ENCODE measurements around the gene SFPQ. TPM values are rescaled to one million over a fixed set of nuclear protein-coding genes. Genes with fewer than 3 reads are reported as not detected.
"Not testable (repeated sequence)": the region's sequence is repeated elsewhere in the genome, so short reads cannot be mapped to it uniquely, and the experiment has no call there.

The SFPQ gene
- total RNA-seq, 3 donors from 2014 or later (not counting 1 experiment from before 2014, with no cell fraction given): 492 to 594 (median 558) TPM

DNA sequence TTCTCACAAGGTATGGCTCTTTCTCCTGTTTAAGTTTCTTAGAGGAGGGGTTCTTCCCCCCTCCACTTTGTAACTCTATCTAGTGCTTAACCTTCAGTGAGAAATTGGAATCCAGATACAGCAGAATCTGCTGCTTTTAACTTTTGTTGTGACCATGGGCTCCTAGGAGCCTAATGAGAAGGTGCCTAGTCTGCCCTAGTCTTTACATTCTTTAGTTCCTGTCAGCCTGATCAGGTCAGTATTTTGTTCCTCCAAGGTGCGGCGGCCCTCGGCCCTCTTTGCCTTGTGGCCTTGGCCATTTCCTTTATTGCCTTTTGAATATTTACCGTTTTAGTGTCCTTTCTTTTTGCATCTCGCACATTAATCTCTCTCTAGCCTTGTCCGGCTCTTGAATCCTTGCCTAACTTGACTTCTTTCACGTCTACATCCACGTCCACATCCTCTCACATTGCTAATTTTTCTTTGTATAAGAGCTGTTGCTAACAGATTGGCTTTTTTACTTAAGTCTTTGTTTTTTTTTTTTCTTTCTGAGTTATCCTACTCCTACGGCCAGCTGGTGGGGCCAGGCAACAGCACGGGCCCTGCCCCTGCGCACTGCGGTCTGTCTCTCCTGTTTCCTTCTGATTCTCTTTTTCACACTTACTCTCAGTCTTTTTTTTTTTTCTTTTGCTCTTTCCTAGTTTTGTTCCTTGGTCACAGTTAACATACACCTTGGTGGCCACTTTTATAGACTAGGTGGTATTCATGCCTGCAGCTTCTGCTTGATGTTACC is 49.0 kb downstream of the SFPQ start:
- intact Hi-C loops (cut with micrococcal nuclease): no loop called here
- Histone ChIP-seq H3K36me3 (ENCODE audit: control insufficient read depth, insufficient read depth, low read length) (no peaks in the 10 kb centered on the region), H3K27ac (ENCODE audit: low read length) (no peak overlapping the region), H3K9me3 (ENCODE audit: control insufficient read depth, insufficient read depth, low read length) (no peaks in the 10 kb centered on the region), H3K4me3 (ENCODE audit: low read length) (no peak overlapping the region), H3K4me1 (ENCODE audit: control insufficient read depth, insufficient read depth, low read length) (peaks cover 5% of the 10 kb centered on the region), H3K27me3 (ENCODE audit: control insufficient read depth, insufficient read depth, low read length) (no peaks in the 10 kb centered on the region)
- 95% methylated on average over 12 of the region's 12 CpGs for WGBS (ENCODE audit: insufficient coverage)
- Mint-ChIP-seq H3K4me1 (peaks cover 12% of the 10 kb centered on the region in 2 donors), H3K4me3 (no peak overlapping the region), H3K36me3 (no peaks in the 10 kb centered on the region), H3K27ac (no peak overlapping the region), H3K27me3 (ENCODE audit: low read depth in 2 of 2) (no peaks in the 10 kb centered on the region), H3K9me3 (no peaks in the 10 kb centered on the region)
- ATAC-seq (no peak), DNase-seq (no peak)
- TF ChIP-seq, protein P1, sequence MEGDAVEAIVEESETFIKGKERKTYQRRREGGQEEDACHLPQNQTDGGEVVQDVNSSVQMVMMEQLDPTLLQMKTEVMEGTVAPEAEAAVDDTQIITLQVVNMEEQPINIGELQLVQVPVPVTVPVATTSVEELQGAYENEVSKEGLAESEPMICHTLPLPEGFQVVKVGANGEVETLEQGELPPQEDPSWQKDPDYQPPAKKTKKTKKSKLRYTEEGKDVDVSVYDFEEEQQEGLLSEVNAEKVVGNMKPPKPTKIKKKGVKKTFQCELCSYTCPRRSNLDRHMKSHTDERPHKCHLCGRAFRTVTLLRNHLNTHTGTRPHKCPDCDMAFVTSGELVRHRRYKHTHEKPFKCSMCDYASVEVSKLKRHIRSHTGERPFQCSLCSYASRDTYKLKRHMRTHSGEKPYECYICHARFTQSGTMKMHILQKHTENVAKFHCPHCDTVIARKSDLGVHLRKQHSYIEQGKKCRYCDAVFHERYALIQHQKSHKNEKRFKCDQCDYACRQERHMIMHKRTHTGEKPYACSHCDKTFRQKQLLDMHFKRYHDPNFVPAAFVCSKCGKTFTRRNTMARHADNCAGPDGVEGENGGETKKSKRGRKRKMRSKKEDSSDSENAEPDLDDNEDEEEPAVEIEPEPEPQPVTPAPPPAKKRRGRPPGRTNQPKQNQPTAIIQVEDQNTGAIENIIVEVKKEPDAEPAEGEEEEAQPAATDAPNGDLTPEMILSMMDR (IDR thresholded peaks at IDR 0.05): no peak

DNA sequence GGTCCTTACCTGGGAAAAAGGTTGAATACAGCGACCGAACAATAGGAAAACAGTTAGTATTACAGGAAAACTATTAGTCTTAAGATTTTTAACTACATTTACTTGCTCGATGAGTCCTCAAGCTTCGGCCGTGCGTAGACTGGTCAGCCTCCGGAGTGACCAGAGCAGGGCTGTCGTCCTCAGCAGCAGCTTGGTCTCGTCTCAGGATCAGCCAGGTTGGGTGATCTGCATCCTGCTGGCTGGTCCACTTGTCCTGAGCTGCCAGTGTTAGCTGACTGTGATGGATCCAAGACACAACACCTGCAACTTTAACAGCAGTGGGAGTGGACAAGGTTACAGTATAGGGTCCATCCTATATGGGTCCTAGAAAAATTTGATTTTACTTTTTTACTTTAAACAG is 50.2 kb downstream of the SFPQ start:
- ATAC-seq; H3K36me3 ChIP-seq (ENCODE audit: control insufficient read depth, insufficient read depth, low read length); H3K9me3 Mint-ChIP-seq; H3K4me3 ChIP-seq (ENCODE audit: low read length); H3K27ac ChIP-seq (ENCODE audit: low read length); H3K27ac Mint-ChIP-seq; H3K9me3 ChIP-seq (ENCODE audit: control insufficient read depth, insufficient read depth, low read length); H3K4me1 ChIP-seq (ENCODE audit: control insufficient read depth, insufficient read depth, low read length); H3K4me3 Mint-ChIP-seq; H3K36me3 Mint-ChIP-seq; DNase-seq; H3K27me3 ChIP-seq (ENCODE audit: control insufficient read depth, insufficient read depth, low read length); H3K27me3 Mint-ChIP-seq (ENCODE audit: low read depth in 2 of 2); intact Hi-C loops (cut with micrococcal nuclease): not testable (repeated sequence)
- peaks cover 12% of the 10 kb centered on the region in 2 donors for H3K4me1 Mint-ChIP-seq
- WGBS (ENCODE audit: insufficient coverage): 95% methylated on average over 9 of the region's 9 CpGs

DNA sequence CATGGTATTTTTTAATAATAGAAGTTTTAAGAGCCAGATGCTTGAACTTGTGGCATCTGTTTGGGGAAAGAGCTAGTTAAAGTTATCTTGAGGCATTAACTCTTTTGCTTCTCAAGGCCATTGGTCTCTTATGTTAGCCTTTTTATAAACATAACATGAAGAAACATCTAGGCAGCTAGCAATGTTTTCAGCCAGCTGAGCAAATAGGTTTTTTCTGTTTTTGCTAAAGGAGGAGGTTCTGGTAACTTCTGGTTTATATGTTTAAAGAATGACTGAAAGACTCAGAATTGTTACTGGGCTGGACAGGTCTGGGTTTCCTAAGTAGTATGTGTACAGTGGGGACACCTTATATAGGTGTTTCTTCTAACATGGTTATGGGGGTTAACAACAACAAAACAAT is 50.7 kb downstream of the SFPQ start:
- H3K4me3 Mint-ChIP-seq; H3K36me3 ChIP-seq (ENCODE audit: control insufficient read depth, insufficient read depth, low read length); H3K4me1 ChIP-seq (ENCODE audit: control insufficient read depth, insufficient read depth, low read length); H3K27ac ChIP-seq (ENCODE audit: low read length); H3K27ac Mint-ChIP-seq; intact Hi-C loops (cut with micrococcal nuclease); H3K4me3 ChIP-seq (ENCODE audit: low read length); H3K9me3 ChIP-seq (ENCODE audit: control insufficient read depth, insufficient read depth, low read length); H3K9me3 Mint-ChIP-seq; H3K27me3 ChIP-seq (ENCODE audit: control insufficient read depth, insufficient read depth, low read length); H3K36me3 Mint-ChIP-seq; ATAC-seq; DNase-seq; H3K27me3 Mint-ChIP-seq (ENCODE audit: low read depth in 2 of 2): not testable (repeated sequence)
- peaks cover 12% of the 10 kb centered on the region in 2 donors for H3K4me1 Mint-ChIP-seq

DNA sequence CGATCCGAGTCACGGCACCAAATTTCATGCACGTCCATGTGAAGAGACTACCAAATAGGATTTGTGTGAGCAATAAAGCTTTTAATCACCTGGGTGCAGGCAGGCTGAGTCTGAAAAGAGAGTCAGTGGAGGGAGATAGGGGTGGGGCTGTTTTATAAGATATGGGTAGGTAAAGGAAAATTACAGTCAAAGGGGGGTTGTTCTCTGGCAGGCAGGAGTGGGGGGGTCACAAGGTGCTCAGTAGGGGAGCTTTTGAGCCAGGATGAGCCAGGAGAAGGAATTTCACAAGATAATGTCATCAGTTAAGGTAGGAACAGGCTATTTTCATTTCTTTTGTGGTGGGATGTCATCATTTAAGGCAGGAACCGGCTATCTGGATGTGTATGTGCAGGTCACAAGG is 55.4 kb downstream of the SFPQ start:
- H3K36me3 Mint-ChIP-seq; H3K9me3 Mint-ChIP-seq; ATAC-seq; H3K4me1 Mint-ChIP-seq; H3K27me3 Mint-ChIP-seq (ENCODE audit: low read depth in 2 of 2); DNase-seq; H3K4me3 ChIP-seq (ENCODE audit: low read length); H3K27ac Mint-ChIP-seq; H3K4me3 Mint-ChIP-seq; intact Hi-C loops (cut with micrococcal nuclease); H3K27me3 ChIP-seq (ENCODE audit: control insufficient read depth, insufficient read depth, low read length); H3K36me3 ChIP-seq (ENCODE audit: control insufficient read depth, insufficient read depth, low read length); H3K9me3 ChIP-seq (ENCODE audit: control insufficient read depth, insufficient read depth, low read length); H3K27ac ChIP-seq (ENCODE audit: low read length); H3K4me1 ChIP-seq (ENCODE audit: control insufficient read depth, insufficient read depth, low read length): not testable (repeated sequence)
- WGBS (ENCODE audit: insufficient coverage): 92% methylated on average over 5 of the region's 5 CpGs

DNA sequence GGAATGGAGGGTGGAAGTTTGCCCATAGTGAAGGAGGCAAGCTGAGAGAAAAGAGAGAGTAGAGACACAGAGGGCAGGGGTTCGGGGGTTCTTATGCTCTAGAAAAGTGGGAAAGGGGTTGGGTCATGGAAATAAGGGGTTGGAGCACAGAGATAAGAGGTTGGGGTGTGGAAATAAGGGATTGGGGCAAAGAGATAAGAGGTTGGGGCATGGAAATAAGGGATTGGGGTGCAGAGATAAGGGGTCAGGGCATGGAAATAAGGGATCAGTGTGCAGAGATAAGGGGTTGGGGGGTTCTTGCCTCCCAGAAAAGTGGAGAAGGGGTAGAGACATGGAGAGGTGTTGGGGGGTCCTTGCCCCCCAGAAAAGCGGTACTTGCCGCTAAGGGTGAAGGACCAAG is 56.2 kb downstream of the SFPQ start:
- no peaks in the 10 kb centered on the region for H3K4me1 Mint-ChIP-seq
- H3K27me3 Mint-ChIP-seq (ENCODE audit: low read depth in 2 of 2): no peaks in the 10 kb centered on the region
- Histone ChIP-seq H3K4me3 (ENCODE audit: low read length) (no peak overlapping the region), H3K4me1 (ENCODE audit: control insufficient read depth, insufficient read depth, low read length) (no peaks in the 10 kb centered on the region), H3K9me3 (ENCODE audit: control insufficient read depth, insufficient read depth, low read length) (no peaks in the 10 kb centered on the region), H3K27me3 (ENCODE audit: control insufficient read depth, insufficient read depth, low read length) (no peaks in the 10 kb centered on the region), H3K36me3 (ENCODE audit: control insufficient read depth, insufficient read depth, low read length) (no peaks in the 10 kb centered on the region), H3K27ac (ENCODE audit: low read length) (no peak overlapping the region)
- no peak overlapping the region for H3K27ac Mint-ChIP-seq
- H3K4me3 Mint-ChIP-seq: no peak overlapping the region
- no peaks in the 10 kb centered on the region for H3K9me3 Mint-ChIP-seq
- H3K36me3 Mint-ChIP-seq: no peaks in the 10 kb centered on the region
- intact Hi-C loops (cut with micrococcal nuclease): no loop called here
- TF ChIP-seq, protein P1 (IDR thresholded peaks at IDR 0.05): no peak
- 92% methylated on average over 3 of the region's 3 CpGs for WGBS (ENCODE audit: insufficient coverage)
- DNase-seq (no peak), ATAC-seq (no peak)
